ENCODE data around the gene SHOX.
"Not testable (repeated sequence)": the region's sequence is repeated elsewhere in the genome, so short reads cannot be mapped to it uniquely, and the experiment has no call there.

Gene SHOX

GRCh38 chrX:621705-622503 lies 8.7 kb upstream of the SHOX start:
- DNase-seq (ENCODE audit: low read depth in 3 of 3, low spot score in 1 of 3), result no peak

DNA sequence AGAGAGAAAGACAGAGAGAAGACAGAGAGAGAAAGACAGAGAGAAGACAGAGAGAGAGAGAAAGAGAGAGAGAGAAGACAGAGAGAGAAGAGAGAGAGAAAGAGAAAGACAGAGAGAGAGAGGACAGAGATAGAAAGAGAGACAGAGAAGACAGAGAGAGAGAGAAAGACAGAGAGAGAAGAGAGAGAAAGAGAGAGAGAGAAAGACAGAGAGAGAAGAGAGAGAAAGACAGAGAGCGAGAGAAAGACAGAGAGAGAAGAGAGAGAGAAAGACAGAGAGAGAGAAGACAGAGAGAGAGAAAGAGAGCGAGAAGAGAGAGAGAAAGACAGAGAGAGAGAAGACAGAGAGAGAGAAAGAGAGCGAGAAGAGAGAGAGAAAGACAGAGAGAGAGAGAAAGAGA lies 7.8 kb upstream of the SHOX start:
- not testable (repeated sequence) for DNase-seq (ENCODE audit: low read depth in 3 of 3, low spot score in 1 of 3)

DNA sequence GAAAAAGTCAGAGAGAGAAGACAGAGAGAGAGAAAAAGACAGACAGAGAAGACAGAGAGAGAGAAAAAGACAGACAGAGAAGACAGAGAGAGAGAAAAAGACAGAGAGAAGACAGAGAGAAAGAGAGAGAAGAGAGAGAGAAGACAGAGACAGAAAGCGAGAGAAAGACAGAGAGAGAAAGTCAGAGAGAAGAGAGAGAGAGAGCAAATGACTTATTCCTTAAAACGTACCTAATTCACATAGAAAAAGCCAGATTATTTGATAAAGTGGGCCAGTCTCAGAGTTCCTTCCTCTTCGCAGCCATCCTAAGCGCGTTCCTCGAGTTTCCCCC lies 7.4 kb upstream of the SHOX start:
- DNase-seq (ENCODE audit: low read depth in 3 of 3, low spot score in 1 of 3), result no peak

- DNase-seq (ENCODE audit: low read depth in 3 of 3, low spot score in 1 of 3), result no peak
Observed at GRCh38 chrX:623599-624315, 6.8 kb upstream of the SHOX start.

- no peak for DNase-seq (ENCODE audit: low read depth in 3 of 3, low spot score in 1 of 3)
Observed at GRCh38 chrX:625137-625691, 5.4 kb upstream of the SHOX start.

GRCh38 chrX:626047-626446 lies 4.5 kb upstream of the SHOX start:
- DNase-seq (ENCODE audit: low read depth in 3 of 3, low spot score in 1 of 3), result not testable (repeated sequence)

- DNase-seq (ENCODE audit: low read depth in 3 of 3, low spot score in 1 of 3), result no peak
Observed at GRCh38 chrX:626745-627509, 3.7 kb upstream of the SHOX start.

- no peak for DNase-seq (ENCODE audit: low read depth in 3 of 3, low spot score in 1 of 3)
Observed at GRCh38 chrX:627510-627981, 3.0 kb upstream of the SHOX start.

- DNase-seq (ENCODE audit: low read depth in 3 of 3, low spot score in 1 of 3), result no peak
Observed at GRCh38 chrX:627995-628394, 2.6 kb upstream of the SHOX start.

DNA sequence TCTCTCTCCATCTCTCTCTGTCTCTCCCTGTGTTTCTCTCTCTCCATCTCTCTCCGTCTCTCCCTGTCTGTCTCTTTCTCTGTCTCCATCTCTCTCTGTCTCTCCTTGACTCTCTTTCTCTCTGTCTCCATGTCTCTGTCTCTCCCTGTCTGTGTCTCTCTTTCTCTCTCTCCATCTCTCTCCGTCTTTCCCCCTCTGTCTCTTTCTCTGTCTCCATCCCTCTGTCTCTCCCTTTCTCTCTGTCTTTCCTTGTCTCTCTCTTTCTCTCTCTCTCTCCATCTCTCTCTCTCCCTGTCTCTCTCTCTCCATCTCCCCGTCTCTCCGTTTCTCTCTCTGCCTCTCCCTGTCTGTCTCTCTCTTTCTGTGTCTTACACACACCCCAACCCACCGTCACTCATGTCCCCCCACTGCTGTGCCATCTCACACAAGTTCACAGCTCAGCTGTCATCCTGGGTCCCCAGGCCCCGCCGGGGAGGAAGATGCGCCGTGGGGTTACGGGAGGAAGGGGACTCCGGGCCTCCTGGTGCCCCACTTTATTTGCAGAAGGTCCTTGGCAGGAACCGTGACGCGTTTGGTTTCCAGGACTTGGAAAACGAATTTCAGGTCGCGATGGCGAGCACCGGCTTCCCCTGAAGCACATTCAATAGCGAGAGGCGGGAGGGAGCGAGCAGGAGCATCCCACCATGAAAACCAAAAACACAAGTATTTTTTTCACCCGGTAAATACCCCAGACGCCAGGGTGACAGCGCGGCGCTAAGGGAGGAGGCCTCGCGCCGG lies 1.2 kb upstream of the SHOX start:
- no peak for DNase-seq (ENCODE audit: low read depth in 3 of 3, low spot score in 1 of 3)

DNA sequence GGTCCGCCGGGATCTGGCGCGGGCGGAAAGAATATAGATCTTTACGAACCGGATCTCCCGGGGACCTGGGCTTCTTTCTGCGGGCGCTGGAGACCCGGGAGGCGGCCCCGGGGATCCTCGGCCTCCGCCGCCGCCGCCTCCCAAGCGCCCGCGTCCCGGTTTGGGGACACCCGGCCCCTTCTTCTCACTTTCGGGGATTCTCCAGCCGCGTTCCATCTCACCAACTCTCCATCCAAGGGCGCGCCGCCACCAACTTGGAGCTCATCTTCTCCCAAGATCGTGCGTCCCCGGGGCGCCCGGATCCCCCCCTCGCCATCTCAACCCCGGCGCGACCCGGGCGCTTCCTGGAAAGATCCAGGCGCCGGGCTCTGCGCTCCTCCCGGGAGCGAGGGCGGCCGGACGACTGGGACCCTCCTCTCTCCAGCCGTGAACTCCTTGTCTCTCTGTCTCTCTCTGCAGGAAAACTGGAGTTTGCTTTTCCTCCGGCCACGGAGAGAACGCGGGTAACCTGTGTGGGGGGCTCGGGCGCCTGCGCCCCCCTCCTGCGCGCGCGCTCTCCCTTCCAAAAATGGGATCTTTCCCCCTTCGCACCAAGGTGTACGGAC lies 482 bp upstream of the SHOX start:
- DNase-seq (ENCODE audit: low read depth in 3 of 3, low spot score in 1 of 3), result no peak

GRCh38 chrX:631802-632365 lies 1.3 kb downstream of the SHOX start:
- no peak for DNase-seq (ENCODE audit: low read depth in 3 of 3, low spot score in 1 of 3)

- DNase-seq (ENCODE audit: low read depth in 3 of 3, low spot score in 1 of 3), result no peak
Observed at GRCh38 chrX:632366-633042, 1.9 kb downstream of the SHOX start.

DNA sequence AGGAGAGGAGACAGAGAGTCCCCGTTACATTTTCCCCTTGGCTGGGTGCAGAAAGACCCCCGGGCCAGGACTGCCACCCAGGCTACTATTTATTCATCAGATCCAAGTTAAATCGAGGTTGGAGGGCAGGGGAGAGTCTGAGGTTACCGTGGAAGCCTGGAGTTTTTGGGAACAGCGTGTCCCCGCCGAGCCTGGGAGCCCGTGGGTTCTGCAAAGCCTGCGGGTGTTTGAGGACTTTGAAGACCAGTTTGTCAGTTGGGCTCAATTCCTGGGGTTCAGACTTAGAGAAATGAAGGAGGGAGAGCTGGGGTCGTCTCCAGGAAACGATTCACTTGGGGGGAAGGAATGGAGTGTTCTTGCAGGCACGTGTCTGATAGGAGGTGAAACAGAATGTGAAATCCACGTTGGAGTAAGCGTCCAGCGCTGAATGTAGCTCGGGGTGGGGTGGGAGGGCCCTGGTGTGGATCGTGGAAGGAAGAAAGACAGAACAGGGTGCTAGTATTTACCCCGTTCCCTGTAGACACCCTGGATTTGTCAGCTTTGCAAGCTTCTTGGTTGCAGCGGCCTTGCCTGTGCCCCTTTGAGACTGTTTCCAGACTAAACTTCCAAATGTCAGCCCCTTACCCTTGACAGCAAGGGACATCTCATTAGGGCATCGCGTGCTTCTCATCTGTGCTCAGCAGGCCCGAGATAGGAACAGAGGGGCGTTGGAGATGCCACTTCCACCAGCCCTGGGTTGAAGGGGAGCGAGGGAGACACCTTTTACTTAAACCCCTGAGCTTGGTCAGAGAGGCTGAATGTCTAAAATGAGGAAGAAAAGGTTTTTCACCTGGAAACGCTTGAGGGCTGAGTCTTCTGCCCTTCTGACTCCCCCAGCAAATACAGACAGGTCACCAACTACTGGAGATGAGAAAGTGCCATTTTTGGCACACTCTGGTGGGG lies 2.7 kb downstream of the SHOX start:
- no peak for DNase-seq (ENCODE audit: low read depth in 3 of 3, low spot score in 1 of 3)

- DNase-seq (ENCODE audit: low read depth in 3 of 3, low spot score in 1 of 3), result no peak
Observed at GRCh38 chrX:633985-634958, 3.7 kb downstream of the SHOX start.

DNA sequence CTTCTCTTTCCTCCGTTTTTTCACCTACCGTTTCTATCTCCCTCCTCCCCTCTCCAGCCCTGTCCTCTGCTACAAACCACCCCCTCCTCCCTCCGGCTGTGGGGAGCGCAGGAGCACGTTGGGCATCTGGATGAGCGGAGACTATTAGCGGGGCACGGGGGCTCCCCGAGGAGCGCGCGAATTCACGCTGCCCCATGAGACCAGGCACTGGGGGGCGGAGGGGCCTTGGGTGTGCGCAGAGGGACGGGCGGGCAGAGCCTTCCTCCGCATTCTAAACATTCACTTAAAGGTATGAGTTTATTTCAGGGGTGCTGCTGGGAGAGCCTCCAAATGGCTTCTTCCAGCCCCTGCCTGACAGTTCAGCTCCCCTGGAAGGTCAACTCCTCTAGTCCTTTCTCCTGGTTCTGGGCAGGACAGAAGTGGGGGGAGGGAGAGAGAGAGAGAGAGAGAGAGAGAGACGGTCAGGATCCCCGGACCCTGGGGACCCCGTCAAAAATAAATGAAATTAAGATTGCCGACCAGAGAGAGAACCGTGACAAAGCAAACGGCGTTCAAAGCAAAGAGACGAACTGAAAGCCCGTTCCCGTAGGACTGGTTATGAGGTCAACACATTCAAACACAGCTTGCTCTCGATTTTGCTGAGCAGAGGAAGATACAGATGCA lies 5.0 kb downstream of the SHOX start:
- no peak for DNase-seq (ENCODE audit: low read depth in 3 of 3, low spot score in 1 of 3)

Data from stimulated activated CD4-positive, alpha-beta T cell treated with anti-CD3 and anti-CD28 coated beads, TNF-alpha, amount 100 ng/mL, for 1 hour (primary cell).